Activated CD8-positive, alpha-beta memory T cell treated with anti-CD3 and anti-CD28 coated beads for 4 hours (primary cell): ENCODE measurements around the gene SAE1.
"Not testable (repeated sequence)": the region's sequence is repeated elsewhere in the genome, so short reads cannot be mapped to it uniquely, and the experiment has no call there.

Experiments
- DNase-seq, 2 donors: peaks; one replicate each; pipeline ENCODE4 v3.0.0-alpha.2; 2020; ENCODE audit warnings: low read depth in 2 of 2

The SAE1 gene

DNA sequence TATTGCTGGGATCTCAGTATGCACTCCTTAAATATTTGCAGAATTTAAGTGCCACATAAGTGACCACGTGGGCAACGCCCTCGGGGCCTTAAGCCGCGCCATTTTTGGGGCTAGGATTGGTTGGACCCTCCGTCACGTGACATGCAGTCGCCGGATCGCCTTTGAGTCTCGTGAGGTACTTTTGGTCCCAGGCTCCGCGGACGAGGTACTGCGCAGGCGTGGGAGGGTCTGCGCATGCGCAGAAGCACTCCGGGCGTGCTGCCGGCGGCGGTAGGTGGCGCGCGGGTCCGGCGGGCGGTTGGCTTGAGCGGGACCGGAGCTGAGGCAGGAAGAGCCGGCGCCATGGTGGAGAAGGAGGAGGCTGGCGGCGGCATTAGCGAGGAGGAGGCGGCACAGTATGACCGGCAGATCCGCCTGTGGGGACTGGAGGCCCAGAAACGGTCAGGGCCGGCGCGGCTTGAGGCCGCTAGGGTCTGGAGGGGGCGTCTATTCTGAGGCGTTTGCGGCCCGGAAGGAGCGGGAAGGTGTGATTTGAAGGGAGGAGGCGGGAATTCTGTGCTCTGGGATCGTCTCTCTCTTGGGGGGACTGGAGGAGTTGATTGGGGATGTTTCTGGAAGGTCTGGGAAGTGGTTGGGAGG lies at the start of gene SAE1:
Gene SAE1 (plus strand): TSS at position 247 of the 639 bp plus-strand sequence. CDS start 96 bp downstream, at position 343.
- DNase-seq, result peak; percentile 79 to 82

GRCh38 chr19:47081095-47081494 lies 49.5 kb upstream of the SAE1 start:
- no peak for DNase-seq

- no peak for DNase-seq
Measured at GRCh38 chr19:47082493-47082892, 48.1 kb upstream of the SAE1 start.

DNA sequence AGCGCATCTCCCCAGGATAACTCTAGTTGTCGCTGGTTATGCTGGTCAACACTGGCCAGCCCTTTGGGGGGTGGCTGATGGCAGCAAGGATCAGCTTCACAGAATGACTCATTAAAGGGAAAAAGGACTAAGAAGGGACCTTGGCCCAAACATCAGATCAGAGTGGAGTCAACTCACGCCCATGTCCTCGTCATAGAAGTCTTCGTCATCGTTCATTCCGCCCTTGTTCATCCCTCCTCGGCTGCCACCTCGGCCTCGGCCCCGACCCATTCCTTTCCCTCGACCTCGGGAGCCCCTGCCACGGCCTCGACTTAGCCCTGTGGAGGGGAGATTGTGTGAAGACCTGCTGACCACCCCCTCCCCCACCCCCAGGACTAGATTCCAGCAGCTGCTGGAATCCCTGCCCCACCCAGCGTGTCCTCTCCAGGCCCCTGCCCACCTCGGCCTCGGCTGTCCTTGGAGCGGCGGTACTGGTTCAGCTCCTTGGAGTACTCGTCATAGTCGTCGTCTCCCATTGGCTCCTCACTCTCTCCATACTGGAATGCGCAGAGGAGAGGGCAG lies 45.7 kb upstream of the SAE1 start:
- no peak for DNase-seq

DNA sequence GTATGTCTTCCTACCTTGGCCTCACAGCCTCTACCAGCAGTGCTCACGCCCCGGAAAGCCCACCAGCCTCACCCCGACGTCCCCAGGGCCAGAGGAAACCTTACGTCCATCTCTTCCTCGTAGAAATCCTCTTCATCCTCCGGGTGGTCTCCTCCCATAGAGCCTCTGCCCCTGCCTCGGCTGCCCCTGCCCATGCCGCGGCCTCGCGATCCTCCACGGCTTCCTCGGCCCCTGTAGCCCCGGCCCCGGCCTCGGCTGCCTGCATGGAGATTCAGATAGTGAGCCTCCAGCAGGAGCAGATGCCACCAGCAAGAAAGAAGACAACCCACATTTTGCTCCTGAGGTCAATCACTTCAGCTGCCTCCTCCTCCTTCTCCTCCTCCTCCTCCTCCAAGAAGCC lies 44.4 kb upstream of the SAE1 start:
- no peak for DNase-seq

- DNase-seq, result no peak
Measured at GRCh38 chr19:47089767-47090350, 40.8 kb upstream of the SAE1 start.

- DNase-seq, result no peak
Measured at GRCh38 chr19:47093254-47093653, 37.4 kb upstream of the SAE1 start.

- DNase-seq, result no peak
Measured at GRCh38 chr19:47093841-47094240, 36.8 kb upstream of the SAE1 start.

GRCh38 chr19:47094557-47095475 lies 35.8 kb upstream of the SAE1 start:
- DNase-seq, result no peak

- no peak for DNase-seq
Measured at GRCh38 chr19:47095476-47096099, 35.0 kb upstream of the SAE1 start.

GRCh38 chr19:47096100-47096704 lies 34.4 kb upstream of the SAE1 start:
- DNase-seq, result no peak

DNA sequence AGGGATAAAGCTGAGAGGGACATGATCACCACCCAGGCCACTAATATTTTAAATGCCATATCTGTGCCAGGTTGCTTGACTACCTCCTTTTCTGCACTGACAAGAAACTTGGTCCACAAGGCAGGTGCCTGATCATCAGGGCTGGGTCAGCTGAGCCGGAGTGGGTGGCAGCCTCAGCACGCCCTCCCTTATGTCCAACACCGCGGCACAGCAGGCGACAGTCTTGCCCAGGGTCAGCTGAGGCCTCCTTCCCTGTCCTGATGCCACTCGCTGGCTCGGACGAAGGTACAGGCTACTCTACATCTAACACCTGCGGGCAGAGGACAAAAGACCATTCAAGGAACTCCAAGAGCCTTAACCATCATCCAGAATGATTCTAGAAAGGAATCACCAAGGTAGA lies 33.9 kb upstream of the SAE1 start:
- DNase-seq, result no peak

- DNase-seq, result no peak
Measured at GRCh38 chr19:47097396-47098201, 33.0 kb upstream of the SAE1 start.

- no peak for DNase-seq
Measured at GRCh38 chr19:47098608-47099007, 32.0 kb upstream of the SAE1 start.

GRCh38 chr19:47099576-47100050 lies 31.0 kb upstream of the SAE1 start:
- no peak for DNase-seq

GRCh38 chr19:47100290-47100689 lies 30.3 kb upstream of the SAE1 start:
- DNase-seq, result no peak

DNA sequence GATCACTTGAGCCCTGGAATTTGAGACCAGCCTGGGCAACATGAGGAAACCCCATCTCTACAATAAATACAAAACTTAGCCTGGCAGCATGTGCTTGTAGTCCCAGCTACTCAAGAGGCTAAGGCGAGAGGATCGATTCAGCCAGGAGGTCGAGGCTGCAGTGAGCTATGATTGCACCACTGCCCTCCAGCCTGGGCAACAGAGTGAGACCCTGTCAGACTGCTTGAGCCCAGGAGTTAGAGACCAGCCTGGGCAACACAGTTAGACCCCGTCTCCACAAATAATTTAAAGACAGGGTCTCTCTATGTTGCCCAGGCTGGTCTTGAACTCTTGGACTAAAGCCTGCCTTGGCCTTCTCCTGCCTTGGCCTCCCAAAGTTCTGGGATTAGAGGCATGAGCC lies 29.5 kb upstream of the SAE1 start:
- not testable (repeated sequence) for DNase-seq

GRCh38 chr19:47102346-47103060 lies 28.1 kb upstream of the SAE1 start:
- DNase-seq, result no peak

DNA sequence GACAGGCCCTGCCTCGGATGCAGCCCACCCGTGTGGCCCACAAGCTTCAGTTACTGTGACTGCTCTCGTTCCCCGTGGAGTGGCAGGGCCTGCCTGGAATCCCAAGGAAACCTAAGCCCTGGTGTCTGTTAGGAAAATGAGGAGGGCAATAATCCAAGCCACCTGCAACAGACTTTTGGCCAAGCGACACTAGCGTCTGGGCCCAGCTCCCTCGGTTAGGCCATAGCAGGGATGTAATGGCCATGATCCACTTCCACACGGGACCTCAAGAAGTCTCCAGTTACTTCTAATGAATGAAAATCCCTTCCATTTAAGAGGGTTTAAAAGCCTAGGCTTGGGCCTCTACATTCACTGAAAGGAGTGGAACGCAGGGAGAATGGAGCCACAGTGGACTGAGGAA lies 26.0 kb upstream of the SAE1 start:
- DNase-seq, result no peak

- DNase-seq, result no peak
Measured at GRCh38 chr19:47105874-47106273, 24.8 kb upstream of the SAE1 start.
